Transverse colon (tissue), 4 donors: ENCODE measurements around the gene E2F2.

Experiments
- POLR2AphosphoS5 ChIP-seq, 3 donors: sonication (generic); formaldehyde crosslinking; IDR thresholded peaks; one replicate each; pipeline ENCODE4 v1.6.1; 2016; ENCODE audit warnings: antibody characterized with exemption in 3 of 3
- TF ChIP-seq, protein P1 (sequence below), 5 experiments: fragments of 200-600 bp in 3 of 5; fragments of 450-650 bp in 2 of 5; sonication (generic) in 3 of 5; IDR thresholded peaks; 1 replicate in 2 of 5; 2 replicates in 3 of 5; pipeline ENCODE4 v1.5.1; 2016 to 2017; ENCODE audit warnings: antibody characterized with exemption in 5 of 5, inconsistent platforms in 3 of 5, mild to moderate bottlenecking in 2 of 5, moderate library complexity in 1 of 5

DNA sequence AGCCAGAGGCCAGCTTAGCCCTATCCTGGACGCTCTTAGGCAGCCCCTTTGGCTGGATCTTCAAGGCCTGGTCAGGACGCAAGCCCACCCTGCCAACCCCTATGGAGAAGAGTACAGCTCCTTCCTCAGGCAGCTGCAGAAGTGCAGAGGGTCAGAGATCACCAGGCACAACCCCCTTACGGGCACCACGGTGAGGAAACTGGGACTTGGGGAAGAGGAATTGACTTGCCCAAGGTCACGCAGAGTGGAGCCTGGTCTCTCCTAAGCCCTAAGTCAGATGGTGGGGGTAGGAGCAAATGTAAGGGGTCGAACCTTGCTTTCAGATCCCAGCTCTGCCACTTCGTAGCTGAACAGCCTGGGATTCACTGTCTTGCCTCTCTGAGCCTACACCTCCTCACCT is 3.7 kb downstream of the E2F2 start:
- TF ChIP-seq, protein P1, sequence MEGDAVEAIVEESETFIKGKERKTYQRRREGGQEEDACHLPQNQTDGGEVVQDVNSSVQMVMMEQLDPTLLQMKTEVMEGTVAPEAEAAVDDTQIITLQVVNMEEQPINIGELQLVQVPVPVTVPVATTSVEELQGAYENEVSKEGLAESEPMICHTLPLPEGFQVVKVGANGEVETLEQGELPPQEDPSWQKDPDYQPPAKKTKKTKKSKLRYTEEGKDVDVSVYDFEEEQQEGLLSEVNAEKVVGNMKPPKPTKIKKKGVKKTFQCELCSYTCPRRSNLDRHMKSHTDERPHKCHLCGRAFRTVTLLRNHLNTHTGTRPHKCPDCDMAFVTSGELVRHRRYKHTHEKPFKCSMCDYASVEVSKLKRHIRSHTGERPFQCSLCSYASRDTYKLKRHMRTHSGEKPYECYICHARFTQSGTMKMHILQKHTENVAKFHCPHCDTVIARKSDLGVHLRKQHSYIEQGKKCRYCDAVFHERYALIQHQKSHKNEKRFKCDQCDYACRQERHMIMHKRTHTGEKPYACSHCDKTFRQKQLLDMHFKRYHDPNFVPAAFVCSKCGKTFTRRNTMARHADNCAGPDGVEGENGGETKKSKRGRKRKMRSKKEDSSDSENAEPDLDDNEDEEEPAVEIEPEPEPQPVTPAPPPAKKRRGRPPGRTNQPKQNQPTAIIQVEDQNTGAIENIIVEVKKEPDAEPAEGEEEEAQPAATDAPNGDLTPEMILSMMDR (IDR thresholded peaks at IDR 0.05): no peak
- TF ChIP-seq POLR2AphosphoS5 (IDR thresholded peaks at IDR 0.05): no peak
